ENCODE data around the gene GRM7. TPM values are rescaled to one million over a fixed set of nuclear protein-coding genes. Genes with fewer than 3 reads are reported as not detected.

The GRM7 gene
- total RNA-seq, 1 experiment from 2014 or later: not detected

- H3K9ac ChIP-seq (ENCODE audit: low read length): no peak overlapping the region
- H4K20me1 ChIP-seq (ENCODE audit: low read length): no peaks in the 10 kb centered on the region
- H3K27ac ChIP-seq (ENCODE audit: low read length): no peak overlapping the region
- H3K4me1 ChIP-seq (ENCODE audit: insufficient read depth, low read length): no peaks in the 10 kb centered on the region
- peaks cover 24% of the 10 kb centered on the region; the same call in 1 of the 2 replicates for H3K9me3 ChIP-seq (ENCODE audit: low read length)
- DNase-seq (no peak), ATAC-seq (no peak)
- ChIA-PET POLR2A (ENCODE audit: unreplicated experiment) (no interaction called here), CTCF (no interaction called here)
- no peaks in the 10 kb centered on the region for H3K9me2 ChIP-seq (replicated peaks; ENCODE audit: low read length)
- no peak overlapping the region for H2AFZ ChIP-seq (ENCODE audit: low read length)
- H3K27me3 ChIP-seq (ENCODE audit: low read length): no peaks in the 10 kb centered on the region
- BruUV-seq (replicated peaks): no TSS peak
- intact Hi-C loops (cut with micrococcal nuclease): no loop called here
- H3F3A ChIP-seq (ENCODE audit: low read length, unreplicated experiment): no peaks in the 10 kb centered on the region
- TF ChIP-seq EZH2 (IDR thresholded peaks at IDR 0.05; ENCODE audit: low read length, unreplicated experiment) (no peak), EZH2phosphoT487 (IDR thresholded peaks at IDR 0.05; ENCODE audit: borderline replicate concordance, low read length) (no peak), CTCF (conservative IDR thresholded peaks at IDR 0.05; ENCODE audit: low read depth, low read length) (no peak)
- H3K4me3 ChIP-seq (ENCODE audit: low read length): no peak overlapping the region
- no peaks in the 10 kb centered on the region for H3K36me3 ChIP-seq (ENCODE audit: low read depth, low read length)
- no peaks in the 10 kb centered on the region for H3K79me2 ChIP-seq (ENCODE audit: low read length)
- H3K4me2 ChIP-seq (ENCODE audit: low read length): no peak overlapping the region
Observed at GRCh38 chr3:7536510-7536909, 675.6 kb downstream of the GRM7 start.

- ChIA-PET CTCF (no interaction called here), POLR2A (ENCODE audit: unreplicated experiment) (no interaction called here)
- intact Hi-C loops (cut with micrococcal nuclease): no loop called here
Observed at GRCh38 chr3:7536921-7537320, 676.0 kb downstream of the GRM7 start.

More at GRCh38 chr3:7536921-7537320, 676.0 kb downstream of the GRM7 start:
- H3K79me2 ChIP-seq (ENCODE audit: low read length): no peaks in the 10 kb centered on the region
- ATAC-seq: no peak
- H2AFZ ChIP-seq (ENCODE audit: low read length): no peak overlapping the region
- H3F3A ChIP-seq (ENCODE audit: low read length, unreplicated experiment): no peaks in the 10 kb centered on the region
- BruUV-seq (replicated peaks): no TSS peak
- no peak for DNase-seq
- H3K9me2 ChIP-seq (replicated peaks; ENCODE audit: low read length): no peaks in the 10 kb centered on the region
- H4K20me1 ChIP-seq (ENCODE audit: low read length): no peaks in the 10 kb centered on the region
- no peaks in the 10 kb centered on the region for H3K27me3 ChIP-seq (ENCODE audit: low read length)
- TF ChIP-seq EZH2phosphoT487 (IDR thresholded peaks at IDR 0.05; ENCODE audit: borderline replicate concordance, low read length) (no peak), CTCF (conservative IDR thresholded peaks at IDR 0.05; ENCODE audit: low read depth, low read length) (no peak), EZH2 (IDR thresholded peaks at IDR 0.05; ENCODE audit: low read length, unreplicated experiment) (no peak)
- no peaks in the 10 kb centered on the region for H3K4me1 ChIP-seq (ENCODE audit: insufficient read depth, low read length)
- H3K27ac ChIP-seq (ENCODE audit: low read length): no peak overlapping the region
- peaks cover 24% of the 10 kb centered on the region; the same call in 1 of the 2 replicates for H3K9me3 ChIP-seq (ENCODE audit: low read length)
- no peak overlapping the region for H3K4me2 ChIP-seq (ENCODE audit: low read length)
- H3K36me3 ChIP-seq (ENCODE audit: low read depth, low read length): no peaks in the 10 kb centered on the region
- H3K4me3 ChIP-seq (ENCODE audit: low read length): no peak overlapping the region
- H3K9ac ChIP-seq (ENCODE audit: low read length): no peak overlapping the region

Measured in PC-3 (cell line).